ENCODE data around the gene C10orf95. TPM values are rescaled to one million over a fixed set of nuclear protein-coding genes. Genes with fewer than 3 reads are reported as not detected.

Gene C10orf95
- total and polyA plus RNA-seq, 2 experiments from 2014 or later, result 0.69 to 1.1 TPM

DNA sequence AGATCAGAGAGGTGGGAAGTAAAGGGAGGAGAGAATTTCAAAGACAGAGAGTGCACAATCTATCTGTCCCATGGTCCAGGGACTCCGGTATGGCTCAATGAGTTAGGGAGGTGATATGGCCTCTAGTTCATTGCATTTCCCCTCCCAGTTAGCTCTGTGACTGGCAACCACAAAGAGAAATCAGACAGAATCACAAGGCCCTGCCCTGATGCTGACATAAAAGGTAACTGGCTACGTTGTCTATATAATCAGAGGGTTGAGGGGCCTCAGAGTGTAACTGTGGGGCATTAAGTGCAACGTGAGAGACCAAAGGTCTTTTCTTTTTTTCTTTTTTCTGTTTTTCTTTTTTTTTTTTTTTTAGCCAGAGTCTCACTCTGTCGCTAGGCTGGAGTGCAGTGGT is 7.3 kb upstream of the C10orf95 start:
- H3K4me2 ChIP-seq, result no peak overlapping the region
- H3K9me2 ChIP-seq (ENCODE audit: insufficient read depth), result no peaks in the 10 kb centered on the region
- H3K4me1 Mint-ChIP-seq, result peaks cover 59% of the 10 kb centered on the region
- H3K4me3 Mint-ChIP-seq, result no peak overlapping the region; the same call in 2 of the 3 replicates
- H3K27ac Mint-ChIP-seq, result no peak overlapping the region
- ATAC-seq, result no peak
- DNase-seq (ENCODE audit: low spot score), result no peak
- peaks cover 50% of the 10 kb centered on the region for H3K4me1 ChIP-seq (ENCODE audit: insufficient read depth)
- H3K27ac ChIP-seq (ENCODE audit: low read depth), result no peak overlapping the region
- no peaks in the 10 kb centered on the region; the same call in 1 of the 2 replicates for H4K20me1 ChIP-seq (replicated peaks; ENCODE audit: insufficient read depth)
- TF ChIP-seq NANOG (IDR thresholded peaks at IDR 0.05; ENCODE audit: borderline replicate concordance) (no peak), EZH2 (IDR thresholded peaks at IDR 0.05; ENCODE audit: low read depth, unreplicated experiment) (no peak), JUNB (IDR thresholded peaks at IDR 0.05; ENCODE audit: unreplicated experiment) (no peak)
- H3K36me3 Mint-ChIP-seq (ENCODE audit: low read depth), result peaks cover 18% of the 10 kb centered on the region
- peaks cover 30% of the 10 kb centered on the region for H3K27me3 Mint-ChIP-seq (ENCODE audit: insufficient read depth, low read depth, poor library complexity)
- no peak overlapping the region for H2AFZ ChIP-seq
- no peak overlapping the region for H3K4me3 ChIP-seq
- H3K27me3 ChIP-seq (ENCODE audit: insufficient read depth), result peaks cover 5% of the 10 kb centered on the region; the same call in 1 of the 2 replicates
- no peaks in the 10 kb centered on the region for H3K9me3 Mint-ChIP-seq
- peaks cover 32% of the 10 kb centered on the region; the same call in 1 of the 2 replicates for H3F3A ChIP-seq (replicated peaks; ENCODE audit: low read depth)
- peaks cover 8% of the 10 kb centered on the region; the same call in 1 of the 2 replicates for H3K36me3 ChIP-seq (ENCODE audit: insufficient read depth)
- peaks cover 14% of the 10 kb centered on the region for H3K79me2 ChIP-seq (replicated peaks; ENCODE audit: insufficient read depth)

DNA sequence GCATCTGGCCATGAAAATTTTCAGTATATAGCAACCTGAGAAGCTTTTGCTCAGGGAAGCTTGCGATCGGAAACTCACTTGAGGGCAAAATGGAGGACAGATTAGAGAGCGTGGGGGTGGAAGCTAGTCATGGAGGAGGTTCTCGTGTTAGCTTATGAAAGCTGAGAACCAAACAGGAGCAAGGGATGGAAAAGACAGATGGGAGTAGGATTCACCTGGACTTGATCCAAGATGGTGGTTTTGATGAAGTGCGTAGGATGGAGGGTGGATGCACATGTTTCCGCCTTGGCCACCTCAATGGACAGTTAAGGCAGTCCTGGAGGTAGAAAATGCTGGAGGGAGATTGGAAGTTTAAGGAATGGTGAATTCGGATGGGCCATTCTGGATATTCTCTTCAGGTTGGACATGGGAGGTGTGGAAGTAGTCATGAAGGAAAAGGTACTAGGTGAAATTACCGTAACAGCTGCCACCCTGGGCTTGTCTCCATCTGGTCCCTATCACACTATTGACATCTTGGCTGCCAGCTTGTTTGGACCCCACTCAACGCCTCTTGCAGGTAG is 6.3 kb upstream of the C10orf95 start:
- peaks cover 62% of the 10 kb centered on the region for H3K4me1 Mint-ChIP-seq
- peaks cover 8% of the 10 kb centered on the region for H3K36me3 ChIP-seq (ENCODE audit: insufficient read depth)
- H3K9me3 Mint-ChIP-seq, result no peaks in the 10 kb centered on the region; the same call in 2 of the 3 replicates
- H3K4me1 ChIP-seq (ENCODE audit: insufficient read depth), result peaks cover 50% of the 10 kb centered on the region
- peaks cover 27% of the 10 kb centered on the region for H3K36me3 Mint-ChIP-seq (ENCODE audit: low read depth)
- H3K4me3 ChIP-seq, result no peak overlapping the region
- H3K27ac ChIP-seq (ENCODE audit: low read depth), result no peak overlapping the region
- ATAC-seq (no peak), DNase-seq (ENCODE audit: low spot score) (no peak)
- no peak overlapping the region for H2AFZ ChIP-seq
- TF ChIP-seq CREB1 (CRISPR knock-in tag; IDR thresholded peaks at IDR 0.05; ENCODE audit: low read depth) (no peak), ZNF331 (CRISPR knock-in tag; IDR thresholded peaks at IDR 0.05; ENCODE audit: low read depth) (no peak), POLR2AphosphoS5 (IDR thresholded peaks at IDR 0.05; ENCODE audit: low read depth) (no peak), JUNB (IDR thresholded peaks at IDR 0.05; ENCODE audit: unreplicated experiment) (no peak), STAT1 (IDR thresholded peaks at IDR 0.05; ENCODE audit: unreplicated experiment) (no peak), EZH2phosphoT487 (IDR thresholded peaks at IDR 0.05; ENCODE audit: unreplicated experiment) (no peak)
- TF ChIP-seq, protein P1, sequence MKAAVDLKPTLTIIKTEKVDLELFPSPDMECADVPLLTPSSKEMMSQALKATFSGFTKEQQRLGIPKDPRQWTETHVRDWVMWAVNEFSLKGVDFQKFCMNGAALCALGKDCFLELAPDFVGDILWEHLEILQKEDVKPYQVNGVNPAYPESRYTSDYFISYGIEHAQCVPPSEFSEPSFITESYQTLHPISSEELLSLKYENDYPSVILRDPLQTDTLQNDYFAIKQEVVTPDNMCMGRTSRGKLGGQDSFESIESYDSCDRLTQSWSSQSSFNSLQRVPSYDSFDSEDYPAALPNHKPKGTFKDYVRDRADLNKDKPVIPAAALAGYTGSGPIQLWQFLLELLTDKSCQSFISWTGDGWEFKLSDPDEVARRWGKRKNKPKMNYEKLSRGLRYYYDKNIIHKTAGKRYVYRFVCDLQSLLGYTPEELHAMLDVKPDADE (IDR thresholded peaks at IDR 0.05), result no peak
- TF ChIP-seq, protein P2, sequence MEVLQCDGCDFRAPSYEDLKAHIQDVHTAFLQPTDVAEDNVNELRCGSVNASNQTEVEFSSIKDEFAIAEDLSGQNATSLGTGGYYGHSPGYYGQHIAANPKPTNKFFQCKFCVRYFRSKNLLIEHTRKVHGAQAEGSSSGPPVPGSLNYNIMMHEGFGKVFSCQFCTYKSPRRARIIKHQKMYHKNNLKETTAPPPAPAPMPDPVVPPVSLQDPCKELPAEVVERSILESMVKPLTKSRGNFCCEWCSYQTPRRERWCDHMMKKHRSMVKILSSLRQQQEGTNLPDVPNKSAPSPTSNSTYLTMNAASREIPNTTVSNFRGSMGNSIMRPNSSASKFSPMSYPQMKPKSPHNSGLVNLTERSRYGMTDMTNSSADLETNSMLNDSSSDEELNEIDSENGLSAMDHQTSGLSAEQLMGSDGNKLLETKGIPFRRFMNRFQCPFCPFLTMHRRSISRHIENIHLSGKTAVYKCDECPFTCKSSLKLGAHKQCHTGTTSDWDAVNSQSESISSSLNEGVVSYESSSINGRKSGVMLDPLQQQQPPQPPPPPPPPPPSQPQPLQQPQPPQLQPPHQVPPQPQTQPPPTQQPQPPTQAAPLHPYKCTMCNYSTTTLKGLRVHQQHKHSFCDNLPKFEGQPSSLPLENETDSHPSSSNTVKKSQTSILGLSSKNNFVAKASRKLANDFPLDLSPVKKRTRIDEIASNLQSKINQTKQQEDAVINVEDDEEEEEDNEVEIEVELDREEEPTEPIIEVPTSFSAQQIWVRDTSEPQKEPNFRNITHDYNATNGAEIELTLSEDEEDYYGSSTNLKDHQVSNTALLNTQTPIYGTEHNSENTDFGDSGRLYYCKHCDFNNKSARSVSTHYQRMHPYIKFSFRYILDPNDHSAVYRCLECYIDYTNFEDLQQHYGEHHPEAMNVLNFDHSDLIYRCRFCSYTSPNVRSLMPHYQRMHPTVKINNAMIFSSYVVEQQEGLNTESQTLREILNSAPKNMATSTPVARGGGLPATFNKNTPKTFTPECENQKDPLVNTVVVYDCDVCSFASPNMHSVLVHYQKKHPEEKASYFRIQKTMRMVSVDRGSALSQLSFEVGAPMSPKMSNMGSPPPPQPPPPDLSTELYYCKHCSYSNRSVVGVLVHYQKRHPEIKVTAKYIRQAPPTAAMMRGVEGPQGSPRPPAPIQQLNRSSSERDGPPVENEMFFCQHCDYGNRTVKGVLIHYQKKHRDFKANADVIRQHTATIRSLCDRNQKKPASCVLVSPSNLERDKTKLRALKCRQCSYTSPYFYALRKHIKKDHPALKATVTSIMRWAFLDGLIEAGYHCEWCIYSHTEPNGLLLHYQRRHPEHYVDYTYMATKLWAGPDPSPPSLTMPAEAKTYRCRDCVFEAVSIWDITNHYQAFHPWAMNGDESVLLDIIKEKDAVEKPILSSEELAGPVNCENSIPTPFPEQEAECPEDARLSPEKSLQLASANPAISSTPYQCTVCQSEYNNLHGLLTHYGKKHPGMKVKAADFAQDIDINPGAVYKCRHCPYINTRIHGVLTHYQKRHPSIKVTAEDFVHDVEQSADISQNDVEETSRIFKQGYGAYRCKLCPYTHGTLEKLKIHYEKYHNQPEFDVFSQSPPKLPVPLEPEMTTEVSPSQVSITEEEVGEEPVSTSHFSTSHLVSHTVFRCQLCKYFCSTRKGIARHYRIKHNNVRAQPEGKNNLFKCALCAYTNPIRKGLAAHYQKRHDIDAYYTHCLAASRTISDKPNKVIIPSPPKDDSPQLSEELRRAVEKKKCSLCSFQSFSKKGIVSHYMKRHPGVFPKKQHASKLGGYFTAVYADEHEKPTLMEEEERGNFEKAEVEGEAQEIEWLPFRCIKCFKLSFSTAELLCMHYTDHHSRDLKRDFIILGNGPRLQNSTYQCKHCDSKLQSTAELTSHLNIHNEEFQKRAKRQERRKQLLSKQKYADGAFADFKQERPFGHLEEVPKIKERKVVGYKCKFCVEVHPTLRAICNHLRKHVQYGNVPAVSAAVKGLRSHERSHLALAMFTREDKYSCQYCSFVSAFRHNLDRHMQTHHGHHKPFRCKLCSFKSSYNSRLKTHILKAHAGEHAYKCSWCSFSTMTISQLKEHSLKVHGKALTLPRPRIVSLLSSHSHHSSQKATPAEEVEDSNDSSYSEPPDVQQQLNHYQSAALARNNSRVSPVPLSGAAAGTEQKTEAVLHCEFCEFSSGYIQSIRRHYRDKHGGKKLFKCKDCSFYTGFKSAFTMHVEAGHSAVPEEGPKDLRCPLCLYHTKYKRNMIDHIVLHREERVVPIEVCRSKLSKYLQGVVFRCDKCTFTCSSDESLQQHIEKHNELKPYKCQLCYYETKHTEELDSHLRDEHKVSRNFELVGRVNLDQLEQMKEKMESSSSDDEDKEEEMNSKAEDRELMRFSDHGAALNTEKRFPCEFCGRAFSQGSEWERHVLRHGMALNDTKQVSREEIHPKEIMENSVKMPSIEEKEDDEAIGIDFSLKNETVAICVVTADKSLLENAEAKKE (CRISPR knock-in tag; IDR thresholded peaks at IDR 0.05), result no peak
- TF ChIP-seq, protein P3, sequence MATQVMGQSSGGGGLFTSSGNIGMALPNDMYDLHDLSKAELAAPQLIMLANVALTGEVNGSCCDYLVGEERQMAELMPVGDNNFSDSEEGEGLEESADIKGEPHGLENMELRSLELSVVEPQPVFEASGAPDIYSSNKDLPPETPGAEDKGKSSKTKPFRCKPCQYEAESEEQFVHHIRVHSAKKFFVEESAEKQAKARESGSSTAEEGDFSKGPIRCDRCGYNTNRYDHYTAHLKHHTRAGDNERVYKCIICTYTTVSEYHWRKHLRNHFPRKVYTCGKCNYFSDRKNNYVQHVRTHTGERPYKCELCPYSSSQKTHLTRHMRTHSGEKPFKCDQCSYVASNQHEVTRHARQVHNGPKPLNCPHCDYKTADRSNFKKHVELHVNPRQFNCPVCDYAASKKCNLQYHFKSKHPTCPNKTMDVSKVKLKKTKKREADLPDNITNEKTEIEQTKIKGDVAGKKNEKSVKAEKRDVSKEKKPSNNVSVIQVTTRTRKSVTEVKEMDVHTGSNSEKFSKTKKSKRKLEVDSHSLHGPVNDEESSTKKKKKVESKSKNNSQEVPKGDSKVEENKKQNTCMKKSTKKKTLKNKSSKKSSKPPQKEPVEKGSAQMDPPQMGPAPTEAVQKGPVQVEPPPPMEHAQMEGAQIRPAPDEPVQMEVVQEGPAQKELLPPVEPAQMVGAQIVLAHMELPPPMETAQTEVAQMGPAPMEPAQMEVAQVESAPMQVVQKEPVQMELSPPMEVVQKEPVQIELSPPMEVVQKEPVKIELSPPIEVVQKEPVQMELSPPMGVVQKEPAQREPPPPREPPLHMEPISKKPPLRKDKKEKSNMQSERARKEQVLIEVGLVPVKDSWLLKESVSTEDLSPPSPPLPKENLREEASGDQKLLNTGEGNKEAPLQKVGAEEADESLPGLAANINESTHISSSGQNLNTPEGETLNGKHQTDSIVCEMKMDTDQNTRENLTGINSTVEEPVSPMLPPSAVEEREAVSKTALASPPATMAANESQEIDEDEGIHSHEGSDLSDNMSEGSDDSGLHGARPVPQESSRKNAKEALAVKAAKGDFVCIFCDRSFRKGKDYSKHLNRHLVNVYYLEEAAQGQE (IDR thresholded peaks at IDR 0.05; ENCODE audit: unreplicated experiment), result no peak
- H3K27ac Mint-ChIP-seq, result 0 out of 2 replicates have a peak overlapping the region, but pooled peaks have one; percentile 2
- peaks cover 27% of the 10 kb centered on the region for H3K27me3 Mint-ChIP-seq (ENCODE audit: insufficient read depth, low read depth, poor library complexity)
- peaks cover 5% of the 10 kb centered on the region for H4K20me1 ChIP-seq (replicated peaks; ENCODE audit: insufficient read depth)
- no peak overlapping the region for H3K4me3 Mint-ChIP-seq
- no peaks in the 10 kb centered on the region for H3K9me2 ChIP-seq (ENCODE audit: insufficient read depth)
- H3K4me2 ChIP-seq, result no peak overlapping the region
- H3K79me2 ChIP-seq (replicated peaks; ENCODE audit: insufficient read depth), result peaks cover 18% of the 10 kb centered on the region
- H3K27me3 ChIP-seq (ENCODE audit: insufficient read depth), result peaks cover 5% of the 10 kb centered on the region; the same call in 1 of the 2 replicates
- H3F3A ChIP-seq (replicated peaks; ENCODE audit: low read depth), result peaks cover 34% of the 10 kb centered on the region; the same call in 1 of the 2 replicates
